HFF-Myc (cell line): ENCODE data around the gene SEBOX.

Experiments
- DNase-seq: peaks from one replicate; pipeline ENCODE4 v3.0.0-alpha.2; 2011; ENCODE audit warnings: low read depth; ENCODE audit errors: extremely low read depth
- H3K4me3 ChIP-seq: replicated peaks from 2 replicates; pipeline ENCODE4 v1.5.1; 2011; ENCODE audit warnings: low read depth, mild to moderate bottlenecking, control low read depth, low read length
- CTCF ChIP-seq: IDR thresholded peaks from 2 replicates; pipeline ENCODE4 v1.5.1; 2012; ENCODE audit warnings: mild to moderate bottlenecking, low read depth, low read length, control low read depth; ENCODE audit errors: missing control alignments

The SEBOX gene

GRCh38 chr17:28333083-28333746, 31.8 kb downstream of the SEBOX start:
- no peak for TF ChIP-seq CTCF
- DNase-seq = no peak
- H3K4me3 ChIP-seq = no peak overlapping the region

GRCh38 chr17:28331891-28332420, 33.0 kb downstream of the SEBOX start:
- no peak for DNase-seq
- no peak overlapping the region for H3K4me3 ChIP-seq
- no peak for TF ChIP-seq CTCF

GRCh38 chr17:28330671-28331070, 34.3 kb downstream of the SEBOX start:
- no peak overlapping the region for H3K4me3 ChIP-seq
- TF ChIP-seq CTCF = no peak
- no peak for DNase-seq

- H3K4me3 ChIP-seq = no peak overlapping the region
- no peak for DNase-seq
- TF ChIP-seq CTCF = no peak
These were observed 36.7 kb downstream of the SEBOX start for GRCh38 chr17:28328325-28328724.

GRCh38 chr17:28327709-28328108, 37.3 kb downstream of the SEBOX start:
- no peak overlapping the region for H3K4me3 ChIP-seq
- no peak for DNase-seq
- no peak for TF ChIP-seq CTCF

GRCh38 chr17:28327031-28327607, 37.9 kb downstream of the SEBOX start:
- no peak for DNase-seq
- TF ChIP-seq CTCF = no peak
- no peak overlapping the region for H3K4me3 ChIP-seq
